Neuronal stem cell (in vitro differentiated cells): ENCODE measurements around the gene ZNF775. TPM values are rescaled to one million over a fixed set of nuclear protein-coding genes. Genes with fewer than 3 reads are reported as not detected.

Source experiments
- DNase-seq: peaks from one replicate; pipeline ENCODE4 v3.0.0-alpha.2; 2013; ENCODE audit warnings: low spot score
- H2AFZ ChIP-seq: one replicate; pipeline ENCODE4 v1.6.1; 2013; ENCODE audit warnings: mild to moderate bottlenecking, low read length, inconsistent platforms
- H2AK5ac ChIP-seq: 2 replicates; pipeline ENCODE4 v1.6.1; 2013; ENCODE audit warnings: low read depth, mild to moderate bottlenecking, inconsistent platforms, low read length, moderate library complexity, mixed read lengths
- H2BK120ac ChIP-seq: 2 replicates; pipeline ENCODE4 v1.6.1; 2013; ENCODE audit warnings: low read depth, mild to moderate bottlenecking, inconsistent platforms, low read length, moderate library complexity, mixed read lengths
- H2BK12ac ChIP-seq: one replicate; pipeline ENCODE4 v1.6.1; 2013; ENCODE audit warnings: low read length, inconsistent platforms
- H2BK15ac ChIP-seq: 2 replicates; pipeline ENCODE4 v1.6.1; 2013; ENCODE audit warnings: mild to moderate bottlenecking, low read length, inconsistent platforms, mixed read lengths
- H2BK5ac ChIP-seq: one replicate; pipeline ENCODE4 v1.6.1; 2013; ENCODE audit warnings: inconsistent platforms, mild to moderate bottlenecking, low read length, moderate library complexity
- H3K14ac ChIP-seq: one replicate; pipeline ENCODE4 v1.6.1; 2013; ENCODE audit warnings: low read length, inconsistent platforms
- H3K18ac ChIP-seq: 2 replicates; pipeline ENCODE4 v1.6.1; 2013; ENCODE audit warnings: low read length, inconsistent platforms
- H3K23ac ChIP-seq: 2 replicates; pipeline ENCODE4 v1.6.1; 2013; ENCODE audit warnings: low read depth, mild to moderate bottlenecking, mixed read lengths, low read length, inconsistent platforms; ENCODE audit not compliant: poor library complexity
- H3K27ac ChIP-seq: replicated peaks from 3 replicates; pipeline ENCODE4 v1.5.1; 2013; ENCODE audit warnings: low read length, inconsistent platforms
- H3K27me3 ChIP-seq, 3 experiments: 2 replicates each; pipeline ENCODE4 v1.6.1; 2013; ENCODE audit warnings: low read length in 3 of 3, mild to moderate bottlenecking in 2 of 3, inconsistent platforms in 1 of 3, low read depth in 1 of 3, mixed read lengths in 1 of 3, moderate library complexity in 1 of 3; ENCODE audit not compliant: control insufficient read depth in 3 of 3, insufficient read depth in 3 of 3
- H3K36me3 ChIP-seq, 2 donors: replicated peaks in 1 of 2; 2 replicates each; pipeline ENCODE4 v1.6.1; 2013; ENCODE audit warnings: low read length in 2 of 2; ENCODE audit not compliant: control insufficient read depth in 2 of 2, insufficient read depth in 2 of 2
- H3K4ac ChIP-seq: 2 replicates; pipeline ENCODE4 v1.6.1; 2013; ENCODE audit warnings: inconsistent platforms, mild to moderate bottlenecking, low read length, moderate library complexity
- H3K4me1 ChIP-seq, 2 donors: 1 replicate in 1 of 2; 2 replicates in 1 of 2; pipeline ENCODE4 v1.6.1; 2013; ENCODE audit warnings: low read length in 2 of 2, low read depth in 1 of 2; ENCODE audit not compliant: control insufficient read depth in 2 of 2, insufficient read depth in 1 of 2
- H3K4me2 ChIP-seq: one replicate; pipeline ENCODE4 v1.6.1; 2013; ENCODE audit warnings: mild to moderate bottlenecking, low read length, inconsistent platforms; ENCODE audit not compliant: insufficient read depth, poor library complexity, severe bottlenecking
- H3K4me3 ChIP-seq, 2 donors: 2 replicates each; pipeline ENCODE4 v1.5.1; 2013; ENCODE audit warnings: low read length in 2 of 2, mild to moderate bottlenecking in 2 of 2, inconsistent platforms in 1 of 2, moderate library complexity in 1 of 2
- H3K79me1 ChIP-seq: one replicate; pipeline ENCODE4 v1.6.1; 2013; ENCODE audit warnings: low read depth, mild to moderate bottlenecking, inconsistent platforms, low read length, moderate library complexity
- H3K9ac ChIP-seq: one replicate; pipeline ENCODE4 v1.6.1; 2013; ENCODE audit warnings: mild to moderate bottlenecking, low read depth, low read length, inconsistent platforms; ENCODE audit not compliant: poor library complexity
- H3K9me3 ChIP-seq, 2 donors: replicated peaks in 1 of 2; 2 replicates each; pipeline versions ENCODE3 to v1.6.1; 2013; ENCODE audit warnings: low read length in 2 of 2, mild to moderate bottlenecking in 2 of 2, inconsistent platforms in 1 of 2, low read depth in 1 of 2, mixed read lengths in 1 of 2, moderate library complexity in 1 of 2; ENCODE audit not compliant: control insufficient read depth in 2 of 2, insufficient read depth in 1 of 2
- H4K8ac ChIP-seq: one replicate; pipeline ENCODE4 v1.6.1; 2013; ENCODE audit warnings: low read depth, mild to moderate bottlenecking, inconsistent platforms, low read length, moderate library complexity
- H4K91ac ChIP-seq: one replicate; pipeline ENCODE4 v1.6.1; 2013; ENCODE audit warnings: low read length, low read depth, mild to moderate bottlenecking, inconsistent platforms; ENCODE audit not compliant: poor library complexity
- WGBS, 2 donors: extraction: QIAGEN DNeasy Blood & Tissue Kit; methylation state at CpG; one replicate each; pipeline ENCODE4 v1.1.7; 2013; ENCODE audit warnings: missing lambda C conversion rate in 2 of 2, mixed read lengths in 1 of 2; ENCODE audit not compliant: insufficient read length in 2 of 2, insufficient replicate concordance in 1 of 2; ENCODE audit errors: extremely low coverage in 2 of 2; 5-methylcytosine and 5-hydroxymethylcytosine counted together
- polyA plus RNA-seq, 2 experiments: library from polyadenylated mRNA; stranded (reverse); fragments of 200-250 nt; gene quantifications; one replicate each; pipeline ENCODE4 v1.2.3, GENCODE V29; 2013

Gene ZNF775
- polyA plus RNA-seq (2013, experiment 1 of 2), result 15.9 TPM
- polyA plus RNA-seq (2013, experiment 2 of 2), result 15.7 TPM

DNA sequence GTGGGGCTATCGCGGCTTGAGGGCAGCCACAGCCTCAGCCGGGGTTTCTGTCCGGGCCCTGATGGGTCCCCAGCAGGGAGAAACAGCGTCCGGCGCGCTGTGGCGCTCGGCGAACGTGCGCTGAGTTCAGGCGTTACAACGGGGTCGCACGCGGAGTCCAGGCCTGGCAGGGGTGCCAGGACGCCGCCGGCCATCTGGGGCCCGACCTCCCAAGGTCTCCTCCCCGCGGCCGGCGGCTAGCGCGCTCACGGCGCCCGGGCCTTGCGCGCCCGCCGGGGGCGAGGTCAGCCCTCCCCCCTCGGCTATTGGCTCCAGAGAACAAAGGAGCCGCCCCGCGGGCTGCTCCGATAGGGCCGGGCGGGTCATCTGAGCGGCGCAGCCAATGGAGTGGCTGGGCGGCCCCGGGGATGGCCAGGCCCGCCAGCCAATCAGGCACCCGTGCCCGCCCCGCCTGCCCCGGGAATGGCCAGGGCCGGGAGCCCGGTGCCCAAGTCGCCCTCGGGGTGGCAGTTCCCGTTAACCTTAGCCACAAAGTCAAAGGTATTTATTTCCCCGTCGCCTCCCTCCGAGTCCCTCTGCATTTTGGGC lies at the start of gene ZNF775:
Gene ZNF775 (plus strand): TSS at position 478 of the 588 bp plus-strand sequence. CDS start 9,141 bp downstream, outside the sequence.
- H2AFZ ChIP-seq, result peak within 1 kb of the TSS; percentile 71
- peaks cover 3% of the 10 kb centered on the region for H3K79me1 ChIP-seq
- peak within 1 kb of the TSS; percentile 81 for H3K4ac ChIP-seq
- peak within 1 kb of the TSS; percentile 76 to 96 for H3K4me3 ChIP-seq
- peak within 1 kb of the TSS; percentile 93 for H4K91ac ChIP-seq
- no peak within 1 kb of the TSS for H4K8ac ChIP-seq
- H3K27ac ChIP-seq, result peak within 1 kb of the TSS; percentile 96
- peak within 1 kb of the TSS; percentile 88 for H3K4me2 ChIP-seq
- H3K23ac ChIP-seq, result peak within 1 kb of the TSS; percentile 96
- H3K18ac ChIP-seq, result peak within 1 kb of the TSS; percentile 98
- H2BK120ac ChIP-seq, result peak within 1 kb of the TSS; percentile 97
- H3K36me3 ChIP-seq, result peaks cover 7 to 16% of the 10 kb centered on the region in 2 donors
- peak; percentile 94 for DNase-seq
- WGBS, 2 donors, result no CpG with 5 or more reads among the region's 60 CpGs
- peak within 1 kb of the TSS; percentile 97 for H3K9ac ChIP-seq
- H3K4me1 ChIP-seq, result peaks cover 44 to 46% of the 10 kb centered on the region in 2 donors
- H3K27me3 ChIP-seq, result no peaks in the 10 kb centered on the region
- H2AK5ac ChIP-seq, result peak within 1 kb of the TSS; percentile 95
- H2BK12ac ChIP-seq, result no peak within 1 kb of the TSS
- H2BK15ac ChIP-seq, result peak within 1 kb of the TSS; percentile 88
- H3K9me3 ChIP-seq, result no peaks in the 10 kb centered on the region
- peak within 1 kb of the TSS; percentile 98 for H3K14ac ChIP-seq
- peak within 1 kb of the TSS; percentile 98 for H2BK5ac ChIP-seq

- H3K4ac ChIP-seq, result no peak overlapping the region
- peaks cover 0 to 6% (median 0%) of the 10 kb centered on the region in 3 experiments for H3K27me3 ChIP-seq
- H2AFZ ChIP-seq, result no peak overlapping the region
- DNase-seq, result no peak
- H3K14ac ChIP-seq, result no peak overlapping the region
- H4K8ac ChIP-seq, result no peak overlapping the region
- no peak overlapping the region for H3K27ac ChIP-seq
- no peak overlapping the region for H3K4me3 ChIP-seq
- H4K91ac ChIP-seq, result no peak overlapping the region
- no peak overlapping the region for H3K4me2 ChIP-seq
- no CpG with 5 or more reads among the region's 22 CpGs for WGBS, 2 donors
- no peak overlapping the region for H3K9ac ChIP-seq
- H2BK12ac ChIP-seq, result no peak overlapping the region
- H2BK120ac ChIP-seq, result no peak overlapping the region
- H3K4me1 ChIP-seq, result peaks cover 2% of the 10 kb centered on the region in 2 donors
- peak overlapping the region; percentile 86 for H3K23ac ChIP-seq
- H2AK5ac ChIP-seq, result peak overlapping the region; percentile 51
- no peak overlapping the region for H2BK5ac ChIP-seq
- no peaks in the 10 kb centered on the region for H3K36me3 ChIP-seq
- no peaks in the 10 kb centered on the region for H3K79me1 ChIP-seq
- peak overlapping the region; percentile 16 for H3K18ac ChIP-seq
- H2BK15ac ChIP-seq, result peak overlapping the region; percentile 68
- H3K9me3 ChIP-seq, result no peaks in the 10 kb centered on the region
Observed at GRCh38 chr7:150329331-150330120, 49.6 kb upstream of the ZNF775 start.

DNA sequence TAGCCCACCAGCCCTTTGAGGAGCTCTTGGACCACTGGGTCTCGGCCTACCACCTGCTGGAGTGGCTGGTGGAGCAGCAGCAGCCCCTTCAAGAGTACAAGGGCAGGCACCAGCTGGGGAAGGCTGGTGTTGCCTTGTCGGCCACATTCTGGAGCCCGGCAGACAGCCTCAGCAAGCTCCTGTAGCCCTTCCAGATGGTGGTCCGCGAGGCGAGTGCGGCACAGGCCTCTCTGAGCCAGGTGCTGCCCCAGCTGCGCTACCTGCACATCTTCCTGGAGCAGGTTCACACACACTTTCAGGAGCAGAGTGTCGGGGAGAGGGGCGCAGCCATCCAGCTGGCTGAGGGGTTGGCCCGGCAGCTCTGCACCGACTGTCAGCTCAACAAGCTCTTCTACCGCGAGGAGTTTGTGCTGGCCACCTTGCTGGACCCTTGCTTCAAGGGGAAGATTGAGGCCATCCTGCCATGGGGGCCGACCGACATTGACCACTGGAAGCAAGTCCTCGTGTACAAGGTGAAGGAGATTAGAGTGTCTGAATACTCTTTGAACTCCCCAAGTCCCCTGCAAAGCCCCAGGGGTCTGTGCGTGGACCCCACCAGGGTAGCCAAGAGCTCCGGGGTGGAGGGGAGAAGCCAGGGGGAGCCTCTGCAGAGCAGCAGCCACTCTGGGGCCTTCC lies 48.8 kb upstream of the ZNF775 start:
- peak overlapping the region; percentile 21 for H3K18ac ChIP-seq
- no peak overlapping the region for H2BK12ac ChIP-seq
- no peaks in the 10 kb centered on the region for H3K9me3 ChIP-seq
- H2AK5ac ChIP-seq, result peak overlapping the region; percentile 51
- H2BK15ac ChIP-seq, result peak overlapping the region; percentile 68
- no peak overlapping the region for H4K91ac ChIP-seq
- H3K4me3 ChIP-seq, result no peak overlapping the region
- H3K4me2 ChIP-seq, result no peak overlapping the region
- H3K27me3 ChIP-seq, result peaks cover 0 to 6% (median 0%) of the 10 kb centered on the region in 3 experiments
- peak overlapping the region; percentile 86 for H3K23ac ChIP-seq
- no peak overlapping the region for H3K27ac ChIP-seq
- no peak overlapping the region for H2AFZ ChIP-seq
- peak overlapping the region; percentile 13 for H3K9ac ChIP-seq
- peak overlapping the region; percentile 53 for H3K4ac ChIP-seq
- H2BK120ac ChIP-seq, result no peak overlapping the region
- H3K4me1 ChIP-seq, result no peaks in the 10 kb centered on the region
- no peak overlapping the region for H2BK5ac ChIP-seq
- H3K79me1 ChIP-seq, result no peaks in the 10 kb centered on the region
- H3K36me3 ChIP-seq, result no peaks in the 10 kb centered on the region
- no peak for DNase-seq
- WGBS, 2 donors, result no CpG with 5 or more reads among the region's 19 CpGs
- H4K8ac ChIP-seq, result no peak overlapping the region
- no peak overlapping the region for H3K14ac ChIP-seq
